Measurements from ENCODE around the gene SAMD4B.

The SAMD4B gene

GRCh38 chr19:39299832-39300231 lies 42.4 kb upstream of the SAMD4B start:
- TF ChIP-seq, protein P1, sequence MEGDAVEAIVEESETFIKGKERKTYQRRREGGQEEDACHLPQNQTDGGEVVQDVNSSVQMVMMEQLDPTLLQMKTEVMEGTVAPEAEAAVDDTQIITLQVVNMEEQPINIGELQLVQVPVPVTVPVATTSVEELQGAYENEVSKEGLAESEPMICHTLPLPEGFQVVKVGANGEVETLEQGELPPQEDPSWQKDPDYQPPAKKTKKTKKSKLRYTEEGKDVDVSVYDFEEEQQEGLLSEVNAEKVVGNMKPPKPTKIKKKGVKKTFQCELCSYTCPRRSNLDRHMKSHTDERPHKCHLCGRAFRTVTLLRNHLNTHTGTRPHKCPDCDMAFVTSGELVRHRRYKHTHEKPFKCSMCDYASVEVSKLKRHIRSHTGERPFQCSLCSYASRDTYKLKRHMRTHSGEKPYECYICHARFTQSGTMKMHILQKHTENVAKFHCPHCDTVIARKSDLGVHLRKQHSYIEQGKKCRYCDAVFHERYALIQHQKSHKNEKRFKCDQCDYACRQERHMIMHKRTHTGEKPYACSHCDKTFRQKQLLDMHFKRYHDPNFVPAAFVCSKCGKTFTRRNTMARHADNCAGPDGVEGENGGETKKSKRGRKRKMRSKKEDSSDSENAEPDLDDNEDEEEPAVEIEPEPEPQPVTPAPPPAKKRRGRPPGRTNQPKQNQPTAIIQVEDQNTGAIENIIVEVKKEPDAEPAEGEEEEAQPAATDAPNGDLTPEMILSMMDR (IDR thresholded peaks at IDR 0.05; ENCODE audit: insufficient read depth, low read depth, low read length, missing control alignments), result no peak
- no peak for DNase-seq (ENCODE audit: low read depth)
- H3K4me3 ChIP-seq (ENCODE audit: low read length), result no peak overlapping the region

DNA sequence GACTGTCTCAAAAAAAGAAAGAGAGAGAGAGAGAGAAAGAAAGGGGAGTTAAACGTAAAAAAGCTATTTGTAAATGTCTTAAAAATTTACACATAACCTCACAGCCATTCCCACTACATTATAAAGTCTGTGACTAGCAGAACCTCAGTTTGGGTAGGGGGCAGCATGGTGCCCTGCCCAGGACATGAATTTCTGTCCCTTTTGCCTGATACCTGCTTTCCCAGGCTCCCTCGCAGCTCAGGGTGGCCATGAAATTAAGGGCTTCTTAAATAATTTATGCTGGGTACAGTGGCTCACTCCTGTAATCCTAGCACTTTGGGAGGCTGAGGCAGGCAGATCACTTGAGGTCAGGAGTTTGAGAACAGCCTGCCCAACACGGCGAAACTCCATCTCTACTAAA lies 41.2 kb upstream of the SAMD4B start:
- TF ChIP-seq, protein P1 (IDR thresholded peaks at IDR 0.05; ENCODE audit: insufficient read depth, low read depth, low read length, missing control alignments), result no peak
- DNase-seq (ENCODE audit: low read depth), result no peak
- no peak overlapping the region for H3K4me3 ChIP-seq (ENCODE audit: low read length)

DNA sequence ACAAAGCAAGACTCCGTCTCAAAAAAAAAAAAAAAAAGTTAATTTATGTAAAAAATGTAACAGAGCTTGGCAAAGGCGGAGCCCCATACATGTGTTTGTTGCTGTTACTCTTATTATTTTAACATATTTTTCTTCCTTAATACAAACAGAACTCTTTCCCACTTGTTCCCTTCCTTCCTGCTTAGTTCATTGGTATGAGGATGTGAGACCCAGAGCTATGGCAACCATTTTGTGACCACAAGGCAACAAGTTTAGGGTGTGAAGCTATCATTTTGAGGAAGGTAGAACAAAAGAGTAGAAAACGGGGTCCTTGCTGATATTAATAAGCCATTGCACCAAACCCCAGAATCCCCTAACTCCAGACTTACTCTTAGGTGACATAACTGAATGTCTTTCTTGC lies 40.7 kb upstream of the SAMD4B start:
- no peak overlapping the region for H3K4me3 ChIP-seq (ENCODE audit: low read length)
- TF ChIP-seq, protein P1 (IDR thresholded peaks at IDR 0.05; ENCODE audit: insufficient read depth, low read depth, low read length, missing control alignments), result no peak
- no peak for DNase-seq (ENCODE audit: low read depth)

DNA sequence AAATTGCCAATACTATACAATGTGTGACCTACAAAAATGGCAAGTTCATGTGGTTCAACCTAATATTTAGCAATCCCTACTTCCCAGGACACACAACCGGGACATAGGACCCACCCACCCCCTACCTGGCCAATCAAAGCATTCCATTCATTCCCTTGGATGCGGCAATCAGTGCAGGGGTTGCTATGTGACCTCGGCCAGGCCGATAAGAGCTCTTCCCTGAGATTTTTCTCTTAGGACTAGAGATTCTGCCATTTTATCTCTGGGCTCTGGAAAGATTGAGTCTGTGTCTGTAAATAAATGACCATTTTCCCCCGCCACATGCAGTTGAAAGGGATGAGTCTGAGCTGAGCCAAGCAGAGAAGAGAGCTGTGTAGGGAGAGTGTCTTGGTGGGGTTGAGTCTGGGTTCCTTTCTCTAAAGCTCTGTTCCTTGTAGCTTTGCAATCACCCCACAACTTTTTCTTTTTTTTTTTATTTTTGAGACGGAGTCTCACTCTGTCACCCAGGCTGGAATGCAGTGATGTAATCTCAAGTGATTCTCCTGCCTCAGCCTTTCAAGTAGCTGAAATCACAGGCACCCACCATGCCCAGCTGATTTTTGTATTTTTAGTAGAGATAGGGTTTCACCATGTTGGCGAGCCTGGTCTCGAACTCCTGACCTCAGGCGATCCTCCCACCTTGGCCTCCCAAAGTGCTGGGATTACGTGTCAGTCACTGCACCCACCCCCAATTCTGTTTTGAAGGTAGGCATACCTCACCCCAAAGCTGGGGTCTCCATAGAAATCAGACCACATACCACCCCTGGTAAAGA lies 38.6 kb upstream of the SAMD4B start:
- no peak for DNase-seq (ENCODE audit: low read depth)
- TF ChIP-seq, protein P1 (IDR thresholded peaks at IDR 0.05; ENCODE audit: insufficient read depth, low read depth, low read length, missing control alignments), result no peak
- H3K4me3 ChIP-seq (ENCODE audit: low read length), result no peak overlapping the region

DNA sequence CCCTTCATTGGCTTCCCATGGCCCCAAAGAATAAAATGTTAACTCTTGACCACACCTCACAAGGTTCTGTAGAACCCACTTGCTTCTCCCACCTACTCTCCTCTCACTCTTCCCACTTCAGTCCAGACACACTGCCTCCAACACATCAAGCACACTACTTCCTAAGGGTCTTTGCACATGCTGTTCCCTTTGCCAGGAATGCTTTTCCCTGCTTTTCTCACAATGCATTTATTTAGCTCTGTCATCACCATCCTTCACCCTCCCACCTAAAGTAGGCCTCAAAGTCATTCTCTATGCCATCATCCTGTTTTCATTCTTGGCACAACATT lies 38.1 kb upstream of the SAMD4B start:
- no peak overlapping the region for H3K4me3 ChIP-seq (ENCODE audit: low read length)
- TF ChIP-seq, protein P1 (IDR thresholded peaks at IDR 0.05; ENCODE audit: insufficient read depth, low read depth, low read length, missing control alignments), result no peak
- no peak for DNase-seq (ENCODE audit: low read depth)

DNA sequence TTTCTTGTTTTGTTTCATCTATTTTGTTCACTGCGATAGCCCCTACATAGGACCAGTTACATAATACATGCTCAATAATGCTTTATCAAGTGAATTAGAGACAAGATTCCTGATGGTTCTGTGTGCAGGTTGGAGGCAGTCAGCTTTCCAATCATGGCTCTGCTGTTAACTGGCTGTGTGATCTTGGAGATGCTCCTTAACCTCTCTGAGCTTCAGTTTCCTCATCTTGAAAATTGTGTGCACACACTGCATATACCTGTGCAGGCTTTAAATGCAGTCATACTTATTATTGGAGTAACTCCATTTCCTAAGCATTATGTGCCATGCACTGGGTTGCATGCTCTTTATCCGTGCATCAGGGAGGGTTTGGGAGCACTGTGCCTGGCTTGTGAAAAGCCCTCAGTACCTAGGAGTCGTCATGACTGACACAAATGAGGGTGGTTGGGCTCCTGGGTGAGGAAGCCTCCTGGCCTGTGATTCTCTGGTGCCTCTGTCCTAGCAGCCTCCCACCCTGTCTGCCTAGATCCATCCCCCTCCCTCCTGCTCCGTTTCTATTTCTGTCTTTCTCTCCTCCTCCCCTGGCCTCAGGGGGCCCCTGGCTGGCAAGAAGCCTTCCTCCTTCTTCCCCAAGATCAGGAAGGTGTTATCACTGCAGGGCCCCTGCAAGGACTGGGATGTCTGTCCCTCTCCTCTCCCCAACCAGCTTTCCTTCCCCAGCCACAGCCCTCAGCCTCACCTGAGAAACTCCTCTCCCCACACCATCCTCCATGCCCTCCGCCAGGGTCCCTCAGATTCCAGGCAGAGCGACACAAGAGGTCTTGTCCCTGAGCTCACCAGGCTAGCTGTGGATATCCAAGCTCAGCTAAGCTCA lies 37.3 kb upstream of the SAMD4B start:
- no peak for DNase-seq (ENCODE audit: low read depth)
- TF ChIP-seq, protein P1 (IDR thresholded peaks at IDR 0.05; ENCODE audit: insufficient read depth, low read depth, low read length, missing control alignments), result no peak
- no peak overlapping the region for H3K4me3 ChIP-seq (ENCODE audit: low read length)

Data from epithelial cell of esophagus (primary cell).